HTR-8/SVneo (cell line): ENCODE measurements around the gene TSTD1.

Source experiments
- DNase-seq: peaks from one replicate; pipeline ENCODE4 v3.0.0; 2011; ENCODE audit warnings: low spot score, mixed read lengths; ENCODE audit not compliant: insufficient read length
- FAIRE-seq: peaks from 2 replicates; lab custom pipeline; 2011; peaks lifted over from hg19 to GRCh38; lab: Jason Lieb, UNC

Gene TSTD1

GRCh38 chr1:161038523-161039153 lies at the start of gene TSTD1:
Gene TSTD1 (minus strand): TSS chr1:161038964. CDS start chr1:161038889, 75 bp downstream.
- DNase-seq (peak; percentile 32), FAIRE-seq (no peak)

- FAIRE-seq = no peak
- no peak for DNase-seq
Observed at GRCh38 chr1:161086457-161086856, 47.7 kb upstream of the TSTD1 start.

GRCh38 chr1:161085165-161085564 lies 46.4 kb upstream of the TSTD1 start:
- no peak for FAIRE-seq
- no peak for DNase-seq

GRCh38 chr1:161084597-161084988 lies 45.8 kb upstream of the TSTD1 start:
- no peak for DNase-seq
- no peak for FAIRE-seq

- DNase-seq (no peak), FAIRE-seq (peak; percentile 67)
Observed at GRCh38 chr1:161083748-161084596, 45.2 kb upstream of the TSTD1 start.

GRCh38 chr1:161082996-161083747 lies 44.4 kb upstream of the TSTD1 start:
- DNase-seq (peak; percentile 81), FAIRE-seq (peak; percentile 91)

GRCh38 chr1:161082483-161082882 lies 43.7 kb upstream of the TSTD1 start:
- DNase-seq (no peak), FAIRE-seq (no peak)

- no peak for FAIRE-seq
- no peak for DNase-seq
Observed at GRCh38 chr1:161081519-161081918, 42.8 kb upstream of the TSTD1 start.

GRCh38 chr1:161080441-161081405 lies 42.0 kb upstream of the TSTD1 start:
- FAIRE-seq (no peak), DNase-seq (no peak)

GRCh38 chr1:161079436-161080110 lies 40.8 kb upstream of the TSTD1 start:
- no peak for FAIRE-seq

GRCh38 chr1:161077426-161077825 lies 38.7 kb upstream of the TSTD1 start:
- no peak for FAIRE-seq

More at GRCh38 chr1:161079436-161080110, 40.8 kb upstream of the TSTD1 start:
- no peak for DNase-seq

GRCh38 chr1:161076410-161076809 lies 37.6 kb upstream of the TSTD1 start:
- FAIRE-seq (no peak), DNase-seq (no peak)

More at GRCh38 chr1:161077426-161077825, 38.7 kb upstream of the TSTD1 start:
- DNase-seq = no peak

GRCh38 chr1:161074676-161075368 lies 36.1 kb upstream of the TSTD1 start:
- no peak for DNase-seq
- no peak for FAIRE-seq

- FAIRE-seq = no peak
- DNase-seq = no peak
Observed at GRCh38 chr1:161073474-161074121, 34.8 kb upstream of the TSTD1 start.

GRCh38 chr1:161072751-161073449 lies 34.1 kb upstream of the TSTD1 start:
- no peak for FAIRE-seq
- DNase-seq = no peak

- DNase-seq = peak; percentile 38
- no peak for FAIRE-seq
Observed at GRCh38 chr1:161071886-161072371, 33.2 kb upstream of the TSTD1 start.

- FAIRE-seq = no peak
- DNase-seq = no peak
Observed at GRCh38 chr1:161070761-161071160, 32.0 kb upstream of the TSTD1 start.
